ENCODE data around the gene KLK13. TPM values are rescaled to one million over a fixed set of nuclear protein-coding genes. Genes with fewer than 3 reads are reported as not detected.

KLK13 gene
- total RNA-seq, 1 donor from 2014 or later = not detected

DNA sequence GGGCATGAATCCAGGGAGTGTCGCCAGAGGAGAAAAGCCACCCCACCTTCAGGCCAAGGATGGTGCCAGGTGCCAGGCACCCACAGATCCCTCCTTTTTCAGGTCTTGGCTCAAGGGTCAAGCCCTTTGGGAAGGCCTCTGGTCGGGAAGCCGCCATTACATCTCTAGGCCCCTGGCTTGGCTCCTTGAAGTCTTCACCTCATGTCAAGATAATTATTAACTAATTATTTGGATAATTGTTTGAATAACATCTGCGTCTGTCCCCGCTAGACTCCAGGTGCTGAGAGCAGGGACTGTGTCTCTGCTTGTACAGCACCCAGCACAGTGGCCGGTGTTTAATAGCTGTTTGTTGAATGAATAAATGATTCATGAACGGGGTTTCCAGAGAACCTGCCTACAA is 1.2 kb downstream of the KLK13 start:
- DNase-seq (ENCODE audit: low read depth in 2 of 2) = no peak

DNA sequence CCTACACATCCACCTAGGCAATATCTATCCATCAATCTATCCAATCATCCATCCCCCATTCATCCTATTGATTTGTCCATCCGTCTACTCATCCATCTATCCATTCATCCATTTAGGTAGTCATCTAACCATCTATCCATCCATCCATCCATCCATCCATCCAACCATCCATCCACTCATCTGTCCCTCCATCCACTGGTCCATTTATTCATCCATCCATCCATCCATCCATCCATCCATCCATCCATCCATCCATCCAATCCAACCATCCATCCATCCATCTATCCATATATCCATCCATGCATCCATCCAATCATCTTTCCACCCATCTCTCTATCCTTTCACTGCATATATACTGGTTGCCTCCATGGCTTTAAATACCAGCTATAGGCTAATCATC is 3.9 kb downstream of the KLK13 start:
- no peak for DNase-seq (ENCODE audit: low read depth in 2 of 2)

DNA sequence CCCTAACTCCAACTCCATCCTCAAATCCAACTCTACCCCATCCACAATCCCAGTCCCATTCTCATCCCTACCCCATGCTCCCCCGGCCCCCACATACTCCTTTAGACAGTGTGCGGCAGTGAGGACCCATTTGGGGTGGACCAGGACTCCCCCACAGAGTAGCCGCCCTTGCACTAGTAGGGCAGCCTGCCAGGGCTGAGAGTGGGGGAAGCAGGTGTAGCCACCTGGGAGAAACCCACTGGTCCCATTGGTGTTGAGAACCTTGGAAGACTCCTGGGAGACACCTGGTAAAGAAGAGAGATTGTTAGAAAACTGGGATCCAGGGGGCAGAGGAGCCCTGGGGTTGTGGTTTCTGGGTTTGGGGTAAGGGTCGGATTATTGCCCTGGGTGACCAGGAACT is 4.6 kb downstream of the KLK13 start:
- DNase-seq (ENCODE audit: low read depth in 2 of 2) = no peak

DNA sequence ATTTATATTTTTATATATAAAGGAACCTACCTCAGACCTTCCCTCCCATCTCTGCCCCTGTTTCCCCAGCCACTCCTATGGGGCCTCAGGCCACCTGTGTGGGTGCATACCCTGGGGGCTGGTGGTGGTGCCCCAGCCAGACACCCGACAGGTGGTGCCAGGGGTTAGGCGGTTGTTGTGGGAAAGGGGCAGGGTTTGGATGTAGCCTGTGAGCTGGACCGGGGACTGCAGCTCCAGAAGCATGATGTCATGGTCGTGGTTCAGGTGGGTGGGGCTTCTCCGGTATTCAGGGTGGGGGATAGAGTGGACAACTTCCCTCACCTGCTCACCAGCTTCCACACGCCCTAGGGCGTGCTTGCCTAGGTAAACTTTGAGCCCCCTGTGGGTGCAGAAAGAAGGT is 5.2 kb downstream of the KLK13 start:
- DNase-seq (ENCODE audit: low read depth in 2 of 2) = no peak

DNA sequence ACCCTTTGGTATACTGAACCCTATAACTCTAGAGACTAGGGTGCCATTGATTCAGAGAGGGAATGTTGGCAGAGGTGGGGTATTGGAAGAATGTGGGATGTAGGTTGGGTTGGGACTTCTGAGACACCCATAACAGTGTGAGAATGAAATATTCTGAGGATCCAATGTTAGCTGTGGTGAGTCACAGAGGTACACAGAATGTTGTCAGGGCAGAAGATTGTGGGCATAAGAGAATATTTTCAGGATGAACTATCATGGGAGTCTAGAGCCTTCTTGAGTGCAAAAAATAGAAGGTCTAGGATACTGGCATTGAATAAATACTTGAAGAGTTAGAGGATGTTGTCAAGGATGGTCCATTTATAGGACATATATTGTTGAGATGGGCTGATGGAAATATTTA is 9.0 kb downstream of the KLK13 start:
- DNase-seq (ENCODE audit: low read depth in 2 of 2) = no peak

DNA sequence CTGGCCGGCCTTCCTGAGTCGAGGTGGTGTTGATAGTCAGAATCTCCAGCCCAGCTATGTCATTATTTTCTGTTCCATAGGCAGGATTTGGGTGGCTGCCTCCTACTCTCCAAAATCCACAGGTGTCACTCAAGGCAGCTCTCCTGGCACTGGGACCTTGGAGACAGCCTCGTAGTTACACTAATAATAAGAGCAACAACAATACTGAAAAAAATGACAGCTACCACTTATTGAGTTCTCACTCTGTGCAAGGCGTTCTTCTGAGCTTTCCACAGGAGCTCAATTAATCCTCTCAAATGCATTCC is 17.9 kb downstream of the KLK13 start:
- no peak for DNase-seq (ENCODE audit: low read depth in 2 of 2)

DNA sequence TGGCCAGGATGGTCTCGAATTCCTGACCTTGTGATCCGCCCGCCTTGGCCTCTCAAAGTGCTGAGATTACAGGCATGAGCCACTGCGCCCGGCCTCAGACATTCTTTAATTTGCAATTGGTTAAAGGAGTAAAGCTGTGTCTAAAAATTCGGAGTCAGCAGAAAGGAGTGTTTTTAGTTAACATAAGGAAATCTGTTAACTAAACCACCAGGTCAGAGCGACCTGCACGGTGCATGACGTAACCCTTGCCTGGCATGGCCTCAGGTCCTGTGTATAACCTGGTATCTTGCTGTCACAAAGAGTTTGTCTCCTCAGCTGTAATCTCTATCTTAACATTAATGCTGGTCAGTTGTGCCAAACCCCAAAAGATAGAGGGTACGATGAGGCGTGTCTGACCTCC is 20.6 kb downstream of the KLK13 start:
- DNase-seq (ENCODE audit: low read depth in 2 of 2) = no peak

DNA sequence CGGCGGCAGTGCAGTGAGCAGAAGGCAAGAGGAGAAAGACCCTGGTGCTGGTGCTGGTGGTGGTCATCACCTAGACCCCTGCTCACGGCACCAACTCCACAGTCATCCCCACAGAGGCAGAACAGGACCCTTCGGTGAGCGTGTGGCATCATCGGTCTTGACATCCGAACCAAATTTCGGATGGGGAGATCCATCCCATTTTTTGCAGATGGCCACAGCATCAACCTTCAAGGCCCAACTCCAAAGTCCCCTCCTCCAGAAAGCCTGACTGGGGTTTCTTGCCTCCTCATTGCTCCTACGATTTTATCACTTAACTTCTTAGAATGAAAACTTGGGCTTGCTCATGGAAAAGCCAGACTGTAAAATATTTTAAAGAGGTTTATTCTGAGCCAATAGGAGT is 21.4 kb downstream of the KLK13 start:
- no peak for DNase-seq (ENCODE audit: low read depth in 2 of 2)

DNA sequence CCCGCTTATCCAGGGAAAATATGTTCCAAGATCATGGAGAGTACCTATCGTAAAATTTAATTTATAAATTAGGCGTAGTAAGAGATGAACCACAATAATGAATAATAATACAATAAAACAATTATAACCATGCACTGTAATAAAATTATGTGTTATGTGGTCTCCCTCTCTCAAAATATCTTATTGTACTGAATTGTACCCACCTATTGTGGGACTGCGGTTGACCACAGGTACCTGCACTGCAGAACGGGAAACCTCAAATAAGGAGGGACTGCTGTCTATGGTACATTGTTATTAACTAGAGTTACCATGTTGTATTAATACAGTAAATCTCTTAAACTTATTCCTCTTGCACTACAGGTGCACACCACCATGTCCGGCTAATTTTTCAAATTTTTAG is 24.7 kb downstream of the KLK13 start:
- no peak for DNase-seq (ENCODE audit: low read depth in 2 of 2)

DNA sequence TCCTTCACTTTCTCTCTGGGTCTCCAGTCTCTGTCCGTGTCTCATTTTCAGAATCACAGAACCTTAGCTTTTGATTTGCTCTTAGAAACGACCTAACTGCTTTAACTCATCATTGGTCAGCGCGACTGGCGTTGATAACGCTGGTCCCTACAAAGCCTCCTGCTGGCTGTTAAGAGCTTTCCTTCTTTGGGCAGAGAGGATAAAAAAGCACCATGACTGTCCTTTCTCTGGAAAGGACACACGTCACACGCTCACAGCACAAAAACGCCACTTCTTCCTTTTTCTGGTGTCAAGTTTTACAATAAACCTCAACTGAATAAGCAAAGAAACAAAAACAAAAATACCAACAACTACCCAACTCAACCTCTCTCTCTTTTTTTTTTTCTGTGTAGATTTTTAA is 28.4 kb downstream of the KLK13 start:
- no peak for DNase-seq (ENCODE audit: low read depth in 2 of 2)

DNA sequence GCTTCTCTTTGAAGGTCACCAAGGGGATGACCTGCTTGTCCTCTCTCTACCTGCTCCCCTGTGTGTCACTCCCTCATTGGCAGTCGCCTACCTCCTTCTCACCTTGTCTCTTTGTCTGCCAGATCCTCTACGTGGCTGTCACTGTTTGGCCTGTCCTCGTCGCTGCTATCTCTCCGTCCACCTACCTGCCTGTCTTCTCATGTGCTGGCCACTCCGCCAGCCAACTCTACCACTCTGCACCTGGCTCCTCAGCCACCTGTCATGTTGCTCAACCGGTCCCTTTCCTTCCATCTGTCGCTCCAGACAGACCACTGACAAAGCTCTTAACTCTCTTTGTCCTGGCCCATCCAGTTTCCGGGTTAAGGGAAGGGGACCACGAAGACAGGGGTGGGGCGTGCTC is 30.2 kb downstream of the KLK13 start, which contains the start of gene KLK12:
Gene KLK12 (minus strand): TSS at position 299 of the 400 bp plus-strand sequence. CDS start 381 bp downstream, outside the sequence.
- DNase-seq (ENCODE audit: low read depth in 2 of 2) = no peak

DNA sequence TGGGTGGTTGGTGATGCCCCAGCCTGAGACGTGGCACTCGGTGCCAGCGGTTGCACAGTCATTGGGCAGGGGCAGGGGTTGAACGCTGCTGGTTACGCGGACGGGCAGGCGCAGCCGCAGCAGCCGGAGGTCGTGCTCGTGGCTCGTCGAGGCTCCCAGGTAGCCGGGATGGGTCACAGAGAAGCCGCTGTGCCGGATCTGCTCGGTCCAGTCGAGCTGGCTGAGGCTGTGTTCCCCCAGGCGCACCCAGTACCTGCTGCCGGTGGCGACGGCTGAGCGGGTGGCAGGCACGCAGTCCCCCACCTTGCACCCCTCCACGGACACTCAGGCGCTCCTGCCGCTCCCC is 33.0 kb downstream of the KLK13 start:
- no peak for DNase-seq (ENCODE audit: low read depth in 2 of 2)

DNA sequence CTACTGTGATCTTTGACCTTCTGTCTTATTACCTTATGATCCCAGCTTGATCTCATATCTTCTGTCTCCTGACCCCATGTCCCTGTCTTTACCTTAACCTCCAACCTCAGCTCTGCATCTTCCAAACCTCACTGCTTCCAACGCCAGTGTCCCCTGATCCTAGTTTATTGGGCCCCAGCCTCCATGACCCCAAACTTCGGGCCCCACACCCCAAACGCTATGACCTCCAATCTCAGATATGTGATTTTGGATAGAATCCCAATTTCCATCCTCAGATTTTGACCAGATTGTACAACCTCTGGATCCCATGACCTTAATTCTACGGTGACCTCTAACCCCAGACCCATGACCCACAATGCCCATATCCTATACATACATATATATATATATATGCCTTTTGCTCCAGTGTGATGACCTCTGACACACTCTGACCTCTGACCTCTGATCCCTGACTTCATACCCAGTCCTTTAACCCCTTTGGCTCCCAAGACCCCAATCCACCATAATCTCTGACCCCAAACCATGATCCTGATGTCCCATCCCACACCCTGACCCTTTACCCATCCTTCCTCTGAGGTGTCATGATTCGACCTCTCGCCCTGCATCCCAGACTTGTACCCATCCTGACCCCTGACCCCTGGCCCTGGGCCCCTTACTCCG is 33.5 kb downstream of the KLK13 start:
- DNase-seq (ENCODE audit: low read depth in 2 of 2) = no peak

DNA sequence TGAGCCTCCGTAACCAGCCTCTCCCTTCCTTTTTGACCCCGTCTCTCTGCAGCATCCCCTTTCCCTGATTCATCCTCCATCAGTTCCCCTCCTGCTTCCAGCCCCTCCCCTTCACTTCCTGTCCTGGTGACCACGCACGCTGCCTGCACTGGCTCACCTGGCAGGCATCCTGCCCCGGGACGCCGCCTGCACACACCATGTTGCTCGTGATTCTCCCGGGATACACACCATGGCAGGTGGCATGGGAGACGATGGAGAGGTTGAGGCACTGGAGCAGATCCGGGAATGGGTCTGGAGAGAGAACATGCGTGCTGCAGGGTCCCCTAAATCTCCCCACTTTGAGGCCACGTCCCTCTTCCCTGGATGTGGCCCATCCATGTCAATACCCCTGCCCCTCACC is 34.3 kb downstream of the KLK13 start:
- no peak for DNase-seq (ENCODE audit: low read depth in 2 of 2)

DNA sequence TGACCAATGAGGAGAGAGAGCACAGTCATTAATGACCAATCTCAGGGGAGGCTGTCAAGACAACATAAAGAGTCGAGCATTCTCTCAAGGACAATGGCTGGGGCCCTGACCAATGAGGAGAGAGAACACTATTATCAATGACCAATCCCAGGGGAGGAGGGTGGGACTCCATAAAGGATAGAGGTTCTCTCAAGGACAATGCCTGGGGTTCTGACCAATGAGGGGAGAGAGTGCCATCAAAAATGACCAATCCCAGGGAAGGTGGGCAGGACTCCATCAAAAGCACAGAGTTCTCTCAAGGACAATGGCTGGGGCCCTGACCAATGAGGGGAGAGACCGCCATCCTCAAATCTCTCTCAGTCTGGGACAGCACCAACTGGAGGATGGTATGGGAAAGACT is 35.2 kb downstream of the KLK13 start:
- DNase-seq (ENCODE audit: low read depth in 2 of 2) = no peak

DNA sequence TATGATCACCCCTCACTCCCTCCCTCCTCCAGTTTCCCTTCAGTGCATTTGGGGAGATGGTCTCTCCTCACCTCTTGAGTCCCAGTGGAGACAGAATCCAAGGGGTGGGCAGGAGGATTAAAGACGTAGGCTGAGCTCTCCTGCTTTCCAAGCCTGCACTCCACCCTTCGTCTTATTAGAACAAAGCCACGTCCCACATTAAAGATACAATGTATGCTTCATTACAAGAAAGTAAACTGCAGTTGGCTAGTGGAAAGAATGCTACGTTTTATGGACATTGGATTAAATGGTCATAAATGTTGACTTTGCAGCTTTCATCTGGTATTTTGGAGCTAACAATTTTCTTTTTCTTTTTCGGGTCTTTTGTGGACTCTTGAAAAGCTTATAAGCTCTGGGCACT is 37.0 kb downstream of the KLK13 start:
- DNase-seq (ENCODE audit: low read depth in 2 of 2) = no peak

DNA sequence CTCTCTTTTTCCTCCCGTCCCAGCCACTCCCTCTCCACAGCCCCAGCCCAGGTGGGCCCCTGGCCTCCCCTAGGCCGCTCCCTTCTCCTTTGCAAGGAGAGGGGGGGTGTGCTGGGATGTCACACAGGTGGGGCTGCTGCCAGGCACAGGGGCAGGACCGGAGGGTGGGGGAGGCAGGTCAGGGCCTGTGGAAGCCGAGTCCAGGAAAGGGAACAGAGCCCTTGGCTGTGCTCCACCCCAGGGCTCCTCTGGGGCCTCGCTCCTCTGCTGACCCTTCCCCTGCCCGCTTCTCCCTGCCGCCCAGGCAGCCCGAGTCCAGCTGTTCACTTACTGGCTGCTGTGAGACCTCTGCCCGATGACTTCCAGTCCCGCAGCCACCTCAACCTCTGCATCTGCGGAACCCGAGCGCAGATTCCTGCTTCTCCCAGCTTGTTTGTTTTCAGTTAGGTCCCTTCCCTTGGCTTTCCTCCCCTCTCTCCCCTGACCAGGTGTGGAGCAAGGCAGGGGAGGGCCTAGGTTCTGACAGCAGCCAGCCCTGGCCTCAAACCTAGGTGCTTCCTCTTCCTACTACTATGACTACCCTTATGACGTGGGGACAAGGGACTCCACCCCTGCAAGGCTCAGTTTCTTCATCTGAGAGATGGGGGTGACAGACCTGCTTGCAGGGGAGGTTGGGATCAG is 37.6 kb downstream of the KLK13 start:
- no peak for DNase-seq (ENCODE audit: low read depth in 2 of 2)

DNA sequence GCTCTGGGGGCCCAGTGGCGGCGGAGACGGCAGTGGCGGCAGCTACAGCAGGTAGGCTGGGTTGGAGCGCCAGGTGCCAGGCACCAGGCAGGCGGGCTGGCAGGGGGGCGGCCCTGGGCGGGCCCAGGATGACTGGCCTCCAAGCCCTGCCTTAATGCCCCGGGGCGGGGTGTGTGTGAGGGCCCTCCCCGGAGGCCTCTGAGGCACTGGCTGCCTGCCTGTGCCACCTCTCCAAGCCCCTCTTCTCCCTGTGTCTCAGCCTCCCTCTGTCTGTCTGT is 38.4 kb downstream of the KLK13 start, which contains the start of gene KLK11:
Gene KLK11 (minus strand): TSS at position 63 of the 278 bp plus-strand sequence. CDS start 985 bp downstream, outside the sequence.
- DNase-seq (ENCODE audit: low read depth in 2 of 2) = no peak

DNA sequence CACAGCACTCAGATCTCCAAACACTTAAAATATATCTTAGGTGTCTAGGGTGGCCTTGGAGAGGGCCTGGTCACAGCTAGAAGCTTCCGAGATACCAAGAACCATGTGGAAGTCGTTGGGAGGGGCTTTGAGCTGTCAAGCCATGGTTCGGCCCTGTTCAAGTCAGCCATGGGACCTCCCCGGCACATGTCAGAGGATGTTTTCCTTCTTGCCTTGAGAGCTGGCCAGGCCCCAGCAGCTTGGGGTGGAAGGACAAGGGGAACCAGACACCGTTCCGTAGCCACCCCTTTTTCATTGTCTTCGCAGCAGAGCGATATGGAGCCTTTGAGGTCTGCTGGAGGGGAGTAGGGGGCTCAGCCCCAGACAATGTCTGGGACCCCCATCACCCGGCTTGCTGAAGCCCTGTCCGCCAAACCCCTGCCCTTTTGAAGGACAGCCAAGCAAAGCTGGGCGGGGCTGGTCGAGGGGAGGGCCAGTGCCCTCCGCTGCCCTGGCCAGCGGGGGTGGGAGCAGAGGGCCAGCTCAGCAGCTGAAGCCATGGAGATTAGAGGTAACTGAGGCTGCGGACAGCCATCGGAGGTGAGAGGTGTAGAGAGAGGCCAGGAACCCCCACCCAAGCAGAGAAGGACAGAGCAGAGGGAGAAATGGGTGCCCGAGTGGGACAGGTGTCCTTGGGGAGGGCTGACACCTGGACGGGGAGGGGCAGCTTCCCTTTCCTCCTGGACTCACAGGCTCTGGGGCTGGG is 38.9 kb downstream of the KLK13 start:
- no peak for DNase-seq (ENCODE audit: low read depth in 2 of 2)

DNA sequence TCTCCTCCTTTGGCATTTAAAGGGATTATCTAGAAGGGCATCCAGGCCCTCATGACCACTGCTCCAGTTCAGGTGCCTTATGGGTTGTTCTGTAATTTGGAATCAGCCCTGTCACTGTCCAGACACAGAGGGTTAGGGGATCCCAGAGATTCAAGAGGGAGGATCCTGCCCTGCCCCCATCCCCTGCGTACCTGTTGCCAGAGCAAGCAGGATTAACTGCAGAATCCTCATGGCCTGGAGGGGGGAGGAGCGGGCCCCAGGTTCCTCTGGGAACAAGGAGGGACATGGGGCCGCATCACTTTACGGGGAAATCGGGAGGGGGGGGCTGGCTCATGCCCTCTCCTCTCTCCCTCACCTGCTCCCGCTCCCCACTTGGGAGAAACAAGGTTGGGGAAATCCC is 39.5 kb downstream of the KLK13 start:
- no peak for DNase-seq (ENCODE audit: low read depth in 2 of 2)

DNA sequence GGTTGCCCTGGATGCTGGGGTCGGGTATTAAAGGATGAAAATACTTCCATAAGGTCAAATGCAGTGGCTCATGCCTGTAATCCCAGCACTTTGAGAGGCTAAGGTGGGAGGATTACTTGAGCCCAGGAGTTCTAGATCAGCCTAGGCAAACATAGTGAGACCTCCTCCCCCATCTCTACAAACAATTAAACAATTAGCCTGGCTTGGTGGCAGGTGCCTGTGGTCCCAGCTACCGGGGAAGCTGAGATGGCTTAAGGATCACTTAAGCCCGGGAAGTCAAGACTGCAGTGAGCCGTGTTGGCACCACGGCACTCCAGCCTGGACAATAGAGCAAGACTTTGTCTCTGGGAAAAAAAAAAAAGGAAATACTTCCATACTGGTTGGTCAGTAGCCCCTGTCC is 40.0 kb downstream of the KLK13 start:
- DNase-seq (ENCODE audit: low read depth in 2 of 2) = no peak

DNA sequence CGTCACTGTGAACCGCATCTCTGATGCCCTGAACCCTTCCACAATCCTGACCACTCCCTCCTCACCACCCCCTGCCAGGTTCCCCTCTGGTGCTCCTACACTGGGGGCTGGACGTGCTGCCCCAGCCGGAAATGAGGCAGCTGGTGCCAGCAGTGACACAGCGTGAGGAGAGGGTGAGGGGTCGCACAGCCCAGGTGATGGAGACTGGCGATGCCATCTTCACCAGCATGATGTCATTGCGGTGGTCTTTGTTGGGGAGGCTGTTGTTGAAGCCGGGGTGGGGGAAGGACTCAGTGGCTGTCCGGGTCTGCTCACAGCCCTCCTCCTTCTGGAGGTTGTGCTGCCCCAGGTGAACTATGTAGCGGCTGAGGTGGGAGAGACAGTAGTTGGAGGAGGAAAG is 40.9 kb downstream of the KLK13 start:
- no peak for DNase-seq (ENCODE audit: low read depth in 2 of 2)

DNA sequence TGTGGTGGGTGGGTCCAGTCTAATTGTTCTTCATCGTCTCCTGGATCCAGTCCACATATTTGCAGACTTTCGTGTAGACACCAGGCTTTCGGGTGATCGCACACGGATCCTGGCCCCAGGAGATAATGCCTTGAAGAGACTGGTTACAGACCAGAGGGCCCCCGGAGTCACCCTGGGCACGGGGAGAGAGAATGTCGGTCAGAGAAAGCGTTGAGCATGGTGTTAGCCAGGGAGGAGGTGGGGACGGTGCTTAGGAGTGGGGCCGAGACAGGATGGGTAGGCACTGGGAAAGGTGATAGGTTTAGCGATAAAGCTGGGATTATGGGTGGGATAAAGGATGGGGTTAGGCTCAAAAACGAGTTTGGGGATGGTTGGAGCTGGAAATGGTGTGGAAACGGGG is 42.4 kb downstream of the KLK13 start:
- no peak for DNase-seq (ENCODE audit: low read depth in 2 of 2)

All from dermis microvascular lymphatic vessel endothelial cell (primary cell).